ENCODE measurements around the gene DET1.
"Not testable (repeated sequence)": the region's sequence is repeated elsewhere in the genome, so short reads cannot be mapped to it uniquely, and the experiment has no call there.

Gene DET1

DNA sequence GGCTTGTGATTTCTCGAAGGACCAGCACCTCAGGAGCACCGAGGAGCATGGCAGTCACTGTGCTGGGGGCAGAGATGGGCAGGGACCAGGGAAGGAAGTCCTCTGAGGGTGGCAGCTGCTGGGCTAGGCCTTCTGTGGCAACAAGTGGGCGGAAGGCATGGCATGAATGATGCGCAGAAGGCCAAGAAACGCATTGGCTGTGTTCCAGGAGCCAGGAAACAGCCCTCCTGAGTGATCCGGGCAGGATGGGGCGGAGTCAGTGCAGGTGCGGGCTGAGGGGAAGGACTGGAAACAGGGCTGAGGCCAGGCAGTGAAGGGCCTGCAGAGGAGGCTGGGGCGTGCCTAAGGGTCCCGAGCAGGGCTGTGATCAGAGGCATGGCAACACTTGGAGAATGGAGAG lies 55.3 kb downstream of the DET1 start:
- DNase-seq, result no peak

DNA sequence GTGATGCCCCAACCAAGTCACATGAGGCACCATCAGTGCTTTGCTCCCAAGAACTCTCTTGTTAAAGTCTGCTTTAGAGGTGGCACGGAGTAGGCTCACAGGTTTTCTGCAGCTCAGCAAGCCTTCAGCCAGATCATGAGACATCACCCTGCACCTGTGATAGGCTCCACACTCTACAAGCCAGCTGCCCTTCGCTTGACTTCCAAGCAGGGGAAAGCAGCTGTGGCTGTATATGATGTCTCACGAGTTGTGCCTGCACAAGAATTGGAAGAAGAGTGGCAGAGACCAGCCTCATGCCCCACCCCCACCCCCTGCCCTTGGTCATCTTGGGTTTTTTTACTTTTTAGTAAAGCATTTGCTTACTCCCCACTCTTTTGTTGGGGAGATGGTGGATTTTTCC lies 56.4 kb downstream of the DET1 start:
- no peak for DNase-seq

- DNase-seq, result no peak
These were observed 57.2 kb downstream of the DET1 start for GRCh38 chr15:88489321-88489720.

- DNase-seq, result no peak
These were observed 58.5 kb downstream of the DET1 start for GRCh38 chr15:88487796-88488523.

DNA sequence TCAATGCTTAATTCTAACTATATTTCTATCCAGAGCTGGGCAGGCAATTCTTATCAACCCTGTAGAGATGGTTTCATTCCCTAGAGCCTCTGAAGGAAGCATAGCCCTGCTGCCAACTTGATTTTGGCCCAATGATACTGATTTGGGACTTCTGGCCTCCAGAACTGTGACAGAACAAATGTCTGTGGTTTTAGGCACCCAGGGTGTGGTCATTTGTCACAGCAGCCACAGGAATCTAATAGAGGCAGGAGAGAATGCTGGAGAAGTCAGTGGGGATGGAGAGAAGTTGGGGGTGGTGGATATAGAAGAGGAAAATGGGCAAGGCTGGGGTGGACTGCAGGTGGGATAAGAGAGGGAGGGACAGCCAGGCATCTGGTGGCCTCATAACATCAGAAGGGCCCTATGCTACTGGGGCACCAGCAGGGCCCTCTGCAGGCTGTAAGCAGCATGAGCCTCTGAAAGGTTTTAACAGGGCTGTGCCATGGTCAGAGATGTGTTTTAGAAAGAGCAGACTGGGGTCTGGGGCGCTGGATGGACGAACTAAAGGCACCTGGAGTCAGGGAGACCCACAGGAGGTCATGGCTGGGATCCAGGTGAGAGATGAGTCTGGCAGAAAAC lies 59.2 kb downstream of the DET1 start:
- DNase-seq, result no peak

- no peak for DNase-seq
These were observed 61.7 kb downstream of the DET1 start for GRCh38 chr15:88484682-88485331.

GRCh38 chr15:88482263-88482662 lies 64.2 kb downstream of the DET1 start:
- DNase-seq, result no peak

DNA sequence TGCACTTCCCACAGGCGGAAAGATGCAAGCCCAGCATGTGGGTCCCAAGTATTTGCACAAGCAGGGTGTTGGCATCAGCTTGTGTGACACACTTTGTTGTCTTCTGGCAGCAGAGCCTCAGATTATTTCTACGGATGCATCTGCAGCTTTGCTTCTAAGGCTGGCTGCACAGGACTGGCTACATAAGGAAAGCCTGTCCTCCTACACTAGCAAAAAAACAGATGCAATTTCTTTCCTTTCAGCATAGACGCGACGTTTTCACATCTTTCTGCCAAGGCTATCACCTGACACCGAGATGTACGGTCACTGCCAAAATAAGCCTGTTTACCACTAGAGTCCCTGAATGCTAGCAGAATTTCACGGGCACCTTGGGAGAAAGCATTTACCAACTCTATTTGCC lies 65.5 kb downstream of the DET1 start:
- DNase-seq, result no peak

GRCh38 chr15:88479169-88479568 lies 67.3 kb downstream of the DET1 start:
- no peak for DNase-seq

DNA sequence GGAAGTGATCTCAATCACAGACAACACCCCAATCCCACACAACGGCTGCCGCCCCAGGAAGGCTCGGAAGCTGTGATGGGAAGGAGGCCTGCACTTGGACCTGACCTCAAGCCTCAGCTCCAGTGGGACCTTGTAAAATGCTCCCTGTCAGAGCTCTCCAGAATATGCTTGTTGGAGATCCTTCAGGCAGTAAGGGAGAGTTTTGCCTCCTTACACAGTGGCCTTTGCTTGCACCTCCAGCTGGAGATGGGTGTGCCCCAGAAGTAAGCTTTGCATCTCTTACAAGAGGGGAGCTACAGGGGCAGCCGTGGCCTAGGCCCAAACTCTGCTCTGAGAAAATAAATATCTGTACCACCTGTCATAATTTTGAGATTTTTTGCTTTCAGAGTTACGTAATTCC lies 68.6 kb downstream of the DET1 start:
- no peak for DNase-seq

GRCh38 chr15:88477126-88477525 lies 69.4 kb downstream of the DET1 start:
- no peak for DNase-seq

DNA sequence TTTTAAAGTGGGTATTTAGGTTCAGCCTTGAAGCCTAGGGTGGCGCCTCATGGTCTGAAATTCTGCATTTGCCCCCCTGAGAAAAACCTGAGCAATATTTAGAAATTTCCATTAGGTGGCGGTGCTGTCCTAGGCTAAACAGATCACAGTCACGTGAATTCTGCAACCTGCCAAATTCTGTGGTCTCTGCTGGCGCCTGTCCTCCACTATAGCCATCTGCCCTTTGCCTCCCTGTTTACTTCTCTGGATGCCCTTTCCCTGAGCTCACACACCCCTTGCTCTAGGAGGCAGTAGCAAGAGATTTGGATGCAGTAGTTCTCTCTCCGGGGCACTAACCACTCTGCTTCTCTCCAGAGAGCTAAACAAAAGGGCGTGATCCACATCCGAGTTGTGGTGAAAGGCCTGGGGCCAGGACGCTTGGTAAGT lies 69.8 kb downstream of the DET1 start:
- peak; percentile 39 to 49 for DNase-seq

DNA sequence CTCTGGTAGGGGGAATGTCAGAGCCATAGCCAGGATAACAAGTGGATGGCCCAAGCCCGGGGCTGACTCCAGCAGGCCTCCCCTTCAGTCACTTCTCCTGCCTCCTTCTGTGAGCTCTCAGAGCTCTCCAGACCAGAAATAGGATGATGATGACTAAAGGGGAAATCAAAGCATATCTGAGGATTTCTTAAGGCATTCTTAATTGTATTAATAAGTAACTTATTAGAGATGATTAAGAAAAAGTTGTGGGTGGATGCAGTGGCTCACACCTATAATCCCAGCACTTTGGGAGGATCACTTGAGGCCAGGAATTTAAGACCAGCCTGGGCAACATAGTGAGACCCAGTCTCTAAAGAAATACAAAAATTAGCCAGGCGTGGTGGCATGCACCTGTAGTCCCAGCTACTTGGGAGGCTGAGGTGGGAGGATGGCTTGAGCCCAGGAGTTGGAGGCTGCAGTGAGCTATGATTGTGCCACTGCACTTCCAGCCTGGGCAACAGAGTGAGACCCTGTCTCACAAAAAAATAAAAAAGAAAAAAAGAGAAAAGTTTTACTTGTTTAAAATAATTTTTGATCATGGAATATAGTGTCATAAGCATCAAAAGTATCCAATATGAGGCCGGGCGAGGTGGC lies 72.7 kb downstream of the DET1 start:
- DNase-seq, result not testable (repeated sequence)

DNA sequence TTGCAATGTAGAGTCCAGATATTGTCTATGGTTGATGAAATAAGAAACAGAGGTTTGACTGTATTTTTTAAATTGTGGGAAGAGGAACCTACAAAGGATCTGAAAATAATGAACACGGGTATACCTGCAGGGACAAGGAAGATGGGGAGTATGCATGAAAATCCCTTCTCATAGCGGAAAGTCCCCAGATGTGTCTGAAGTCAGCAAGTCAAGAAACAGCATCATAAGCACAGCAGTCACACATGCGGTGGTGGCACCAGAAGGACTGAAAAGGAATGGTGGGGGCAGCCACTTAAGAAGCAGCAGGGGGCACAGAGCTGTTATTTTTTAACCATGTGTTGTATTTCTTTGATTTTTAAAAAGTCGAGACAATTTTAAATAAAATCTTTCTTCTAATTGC lies 74.3 kb downstream of the DET1 start:
- no peak for DNase-seq

DNA sequence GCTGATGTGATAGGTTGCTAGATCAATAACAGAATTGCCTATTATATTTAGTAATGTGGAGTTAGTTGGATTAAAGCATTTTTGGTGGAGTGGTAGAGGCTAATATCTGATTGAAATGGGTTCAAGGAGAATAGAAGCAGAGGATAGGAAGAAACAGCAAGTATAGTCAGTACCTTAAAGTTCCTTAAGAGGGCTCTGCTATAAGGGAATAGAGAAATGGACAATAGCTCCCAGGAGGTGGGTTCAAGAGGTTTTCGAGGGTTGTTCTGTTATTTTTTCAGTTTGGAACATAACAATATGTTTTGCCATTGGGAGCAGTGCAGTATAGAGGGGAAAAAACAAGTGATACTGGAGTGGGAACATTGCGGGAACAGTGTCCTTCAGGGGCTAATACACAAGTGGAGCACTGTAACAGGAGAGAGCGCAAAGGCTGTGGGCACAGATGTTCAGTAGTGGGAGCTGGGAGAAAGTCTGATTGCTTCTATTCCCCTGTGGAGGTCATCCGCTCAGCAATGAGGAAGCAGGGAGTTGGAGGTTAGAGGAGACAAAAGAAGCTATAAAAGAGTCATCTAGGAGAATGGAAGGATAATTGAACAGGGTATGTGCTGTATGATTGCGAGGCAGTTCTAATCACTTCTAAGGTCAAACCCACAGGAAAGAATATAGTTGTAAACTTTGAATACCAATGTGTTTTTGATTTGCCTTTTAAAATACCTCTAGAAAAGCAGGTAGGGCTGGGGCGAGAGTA lies 75.7 kb downstream of the DET1 start:
- no peak for DNase-seq

DNA sequence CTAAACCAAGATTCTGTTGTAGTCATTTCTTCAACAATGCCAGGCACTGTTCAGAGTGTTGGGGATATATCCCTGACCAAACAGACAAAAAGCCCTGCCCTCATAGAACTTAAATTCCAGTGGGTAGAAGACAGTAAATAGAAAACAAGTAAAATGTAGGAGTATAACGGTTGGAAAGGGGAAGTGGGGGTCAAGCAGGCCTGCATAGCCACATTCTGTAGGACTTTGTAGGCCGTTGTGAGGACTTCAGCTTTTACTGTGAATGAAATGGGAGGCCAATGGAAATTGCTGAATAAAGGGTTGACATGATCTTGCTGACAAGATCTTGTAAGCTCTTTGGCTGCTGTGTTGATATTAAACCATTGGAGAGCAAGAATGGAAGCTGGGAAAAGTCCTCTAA lies 77.2 kb downstream of the DET1 start:
- no peak for DNase-seq

DNA sequence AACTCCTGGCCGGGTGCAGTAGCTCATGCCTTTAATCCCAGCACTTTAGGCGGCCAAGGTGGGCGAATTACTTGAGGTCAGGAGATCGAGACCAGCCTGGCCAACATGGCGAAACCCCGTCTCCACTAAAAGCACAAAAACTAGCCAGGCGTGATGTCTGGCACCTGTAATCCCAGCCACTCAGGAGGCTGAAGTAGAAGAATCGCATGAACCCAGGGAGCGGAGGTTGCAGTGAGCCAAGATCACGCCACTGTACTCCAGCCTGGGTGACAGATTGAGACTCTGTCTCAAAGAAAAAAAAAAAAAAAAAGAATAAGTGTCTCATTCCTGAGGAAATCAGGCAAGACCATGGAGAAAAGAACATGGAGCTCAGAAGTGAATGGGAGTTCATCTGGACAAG lies 77.8 kb downstream of the DET1 start:
- not testable (repeated sequence) for DNase-seq

DNA sequence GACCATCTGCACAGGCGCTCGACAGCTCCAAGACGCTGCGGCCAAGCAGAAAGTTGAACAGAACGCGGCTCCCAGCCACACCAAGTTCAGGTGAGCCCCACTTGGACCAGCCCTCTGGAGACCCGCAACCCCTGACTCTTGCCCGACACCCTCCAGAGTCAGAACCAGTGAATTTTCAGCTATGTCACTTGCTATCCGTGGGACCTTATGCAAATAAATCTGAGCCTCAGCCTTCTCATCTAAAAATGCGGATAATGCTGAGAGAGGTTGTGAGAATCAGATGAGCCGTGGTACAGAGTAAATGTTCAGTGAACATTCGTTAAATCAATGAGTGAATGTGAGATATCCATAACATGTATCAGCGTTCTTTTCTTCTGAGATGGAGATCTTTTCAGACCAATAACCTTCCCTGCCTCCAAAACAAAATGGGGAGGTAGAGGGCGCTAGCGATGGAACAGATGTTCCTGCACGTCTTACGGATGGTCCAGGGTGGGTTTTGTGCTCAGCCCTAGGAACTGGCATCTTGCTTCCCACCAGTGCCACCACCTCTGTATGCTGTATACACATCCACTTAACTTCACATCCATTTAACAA lies 78.4 kb downstream of the DET1 start:
- peak in 1 of 2 experiments; percentile 35 for DNase-seq

DNA sequence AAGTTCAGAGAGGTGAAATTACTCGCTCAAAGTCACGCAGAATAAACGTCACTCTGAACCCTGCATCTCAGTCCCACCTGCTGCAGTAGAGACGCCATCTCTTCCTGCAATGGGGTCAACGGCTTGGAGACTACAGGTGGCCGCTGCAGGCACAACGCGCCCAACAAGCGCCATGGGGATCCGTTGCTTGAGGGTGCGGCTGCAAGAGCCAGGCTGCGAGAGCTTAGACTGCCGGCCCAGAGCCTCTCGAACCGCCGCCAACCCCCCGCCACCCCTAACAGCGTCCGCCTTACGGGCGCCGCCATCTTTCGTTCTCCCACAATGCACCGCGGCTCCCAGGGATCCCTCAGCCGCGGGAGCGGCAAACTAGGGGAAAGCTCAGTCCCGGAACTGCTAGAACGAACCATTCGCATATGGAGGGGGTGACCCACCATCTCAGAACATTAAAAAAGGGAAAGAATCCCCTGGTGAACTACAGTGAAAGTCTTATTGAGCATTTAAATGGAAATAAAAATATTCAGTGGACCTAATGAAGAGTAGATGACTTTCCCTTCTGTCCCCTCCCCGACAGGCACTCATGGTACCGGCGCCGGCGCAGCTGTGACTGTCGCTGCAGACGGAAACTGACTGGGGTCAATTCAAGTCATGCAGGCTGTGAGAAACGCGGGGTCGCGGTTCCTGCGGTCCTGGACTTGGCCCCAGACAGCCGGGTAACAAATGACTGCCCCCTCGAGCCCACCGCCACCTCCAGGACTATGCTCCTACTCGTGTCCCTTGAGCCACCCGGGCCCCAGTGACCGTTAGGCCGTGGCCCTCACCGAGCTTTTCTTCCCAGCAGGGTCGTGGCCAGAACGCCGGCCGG lies 79.2 kb downstream of the DET1 start, which contains the start of the genes MRPL46 and MRPS11:
Gene MRPL46, minus strand, starts transcription at position 316 of the 862 bp plus-strand sequence. Its CDS starts 11 bp downstream, at position 305.
Gene MRPS11, plus strand, starts transcription at position 636 of the 862 bp plus-strand sequence. Its CDS starts 10 bp downstream, at position 646.
- DNase-seq, result peak; percentile 81 to 90

DNA sequence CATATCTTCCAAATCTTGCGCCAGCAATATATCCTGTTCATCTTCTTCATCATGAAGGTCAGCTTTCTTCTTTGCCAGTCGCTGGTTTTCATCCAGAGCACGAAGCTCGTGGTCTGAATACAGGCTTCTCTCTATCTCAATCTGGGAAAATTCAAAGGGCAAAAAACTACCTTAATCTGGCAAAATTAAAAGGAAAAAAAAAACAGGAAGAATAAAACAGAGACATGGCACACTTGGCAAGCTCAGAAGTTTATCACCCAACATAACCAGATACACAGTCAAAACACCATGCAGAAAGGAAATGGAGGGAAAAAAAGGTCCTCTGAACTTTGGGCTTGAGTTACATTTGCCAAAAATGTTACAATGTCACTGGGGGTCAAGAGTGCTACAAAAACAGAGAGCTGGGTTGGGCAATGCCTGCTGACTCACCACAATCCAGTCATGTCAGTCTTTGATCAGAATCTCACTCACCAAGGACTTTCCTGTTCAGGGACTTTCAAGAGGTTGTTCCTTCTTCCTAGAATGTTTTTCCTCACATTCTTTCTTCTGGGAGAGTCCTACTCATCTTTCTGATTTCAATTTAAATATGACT lies 80.8 kb downstream of the DET1 start:
- DNase-seq, result no peak
